IPS DF 4.7 (cell line): ENCODE results near the gene PDE4D.

Source experiments
- DNase-seq: peaks from one replicate; pipeline ENCODE4 v3.0.0-alpha.2; 2013; ENCODE audit warnings: low spot score; ENCODE audit errors: extremely low read depth

Gene PDE4D

DNA sequence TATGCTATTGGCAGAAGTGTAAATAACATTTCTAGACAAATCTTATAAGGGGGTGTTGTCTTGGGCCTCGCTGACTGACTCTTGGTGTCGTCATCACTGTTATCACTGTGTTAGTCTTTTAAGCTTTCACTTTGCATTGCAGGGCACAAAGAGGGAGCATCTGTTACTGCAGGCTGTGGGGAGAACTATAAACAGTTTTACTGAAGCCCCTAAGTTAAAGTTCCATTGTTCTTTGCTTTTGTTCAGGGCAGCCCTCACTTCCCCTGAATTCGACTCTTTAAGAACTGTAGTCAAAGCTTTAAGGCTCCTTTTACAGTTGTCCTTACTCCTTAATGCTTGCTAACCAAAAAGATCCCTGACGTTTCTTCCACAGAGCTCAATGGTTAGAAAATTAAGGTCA, 705.7 kb downstream of the PDE4D start:
- DNase-seq: no peak

GRCh38 chr5:59186623-59187022, 706.9 kb downstream of the PDE4D start:
- DNase-seq: no peak

DNA sequence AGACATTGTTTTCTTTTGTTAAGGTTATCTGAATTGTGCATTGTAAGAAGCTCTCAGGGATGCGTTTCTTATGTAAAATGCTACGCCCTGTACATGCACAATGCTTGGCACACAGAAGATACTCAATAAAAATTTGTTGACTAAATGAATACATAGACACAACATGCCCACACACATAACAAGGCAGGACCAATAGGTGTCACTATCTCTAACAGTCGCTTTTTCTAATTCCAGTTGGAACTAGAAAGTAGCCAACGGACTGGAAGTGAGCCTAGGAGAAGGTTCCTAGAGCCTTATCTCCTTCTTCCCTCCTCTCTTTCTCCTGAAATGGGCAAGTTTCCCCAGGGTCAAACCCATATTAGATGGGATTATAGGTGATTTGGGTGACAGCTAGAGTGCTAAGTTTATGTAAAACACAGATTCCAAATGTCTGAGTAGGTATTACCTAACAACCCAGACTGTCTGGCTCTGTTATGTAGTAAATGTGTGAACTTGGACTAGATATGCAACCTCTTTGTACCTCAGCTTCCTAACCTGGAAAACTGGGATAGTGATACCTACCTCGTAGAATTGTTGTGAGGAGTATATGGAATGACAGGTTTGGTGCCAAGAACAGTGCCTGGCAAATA, 707.7 kb downstream of the PDE4D start:
- no peak for DNase-seq

- DNase-seq: no peak
These were observed 708.8 kb downstream of the PDE4D start for GRCh38 chr5:59184769-59185168.

- no peak for DNase-seq
These were observed 710.8 kb downstream of the PDE4D start for GRCh38 chr5:59182760-59183159.

DNA sequence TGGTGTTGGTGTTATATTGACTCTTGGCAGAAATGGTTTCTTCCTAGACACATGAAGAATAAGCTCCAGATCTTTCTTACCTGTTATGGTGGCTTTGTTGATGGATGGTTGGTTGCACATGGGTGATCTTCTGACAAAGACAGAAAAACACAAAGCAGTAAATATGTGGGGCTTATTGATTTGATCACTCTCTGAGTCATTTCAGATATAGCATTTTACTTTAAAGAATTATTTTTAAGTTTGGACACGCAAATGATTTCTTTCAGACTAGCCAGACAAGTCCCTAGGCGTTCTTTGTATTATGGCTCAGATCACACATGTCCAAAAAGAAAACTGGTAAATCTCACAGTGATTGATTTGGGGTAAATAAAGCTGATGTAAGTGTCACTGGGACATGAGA, 713.0 kb downstream of the PDE4D start:
- DNase-seq: no peak

GRCh38 chr5:59179704-59180103, 713.8 kb downstream of the PDE4D start:
- DNase-seq: no peak

DNA sequence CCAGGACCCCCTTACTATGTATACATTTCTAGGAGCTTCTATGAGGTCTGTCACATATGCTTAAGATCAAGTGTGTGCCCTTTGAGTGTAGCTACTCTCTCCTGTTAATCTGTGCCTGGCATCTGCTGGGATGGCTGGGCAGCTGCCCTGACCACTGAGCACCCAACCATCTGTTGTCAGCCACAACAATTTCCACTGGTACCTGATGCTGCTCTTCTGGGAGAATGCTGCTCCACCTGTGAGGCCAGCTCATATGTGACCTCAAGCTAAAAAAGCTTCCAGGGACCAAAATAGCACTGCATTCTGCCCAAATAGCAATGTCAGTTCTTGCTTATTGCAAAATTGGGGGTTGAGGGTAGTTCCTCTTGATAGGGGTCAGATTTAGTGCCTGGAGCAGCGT, 715.0 kb downstream of the PDE4D start:
- DNase-seq: no peak

- DNase-seq: no peak
These were observed 715.5 kb downstream of the PDE4D start for GRCh38 chr5:59178071-59178470.

GRCh38 chr5:59177644-59178043, 715.9 kb downstream of the PDE4D start:
- DNase-seq: no peak

DNA sequence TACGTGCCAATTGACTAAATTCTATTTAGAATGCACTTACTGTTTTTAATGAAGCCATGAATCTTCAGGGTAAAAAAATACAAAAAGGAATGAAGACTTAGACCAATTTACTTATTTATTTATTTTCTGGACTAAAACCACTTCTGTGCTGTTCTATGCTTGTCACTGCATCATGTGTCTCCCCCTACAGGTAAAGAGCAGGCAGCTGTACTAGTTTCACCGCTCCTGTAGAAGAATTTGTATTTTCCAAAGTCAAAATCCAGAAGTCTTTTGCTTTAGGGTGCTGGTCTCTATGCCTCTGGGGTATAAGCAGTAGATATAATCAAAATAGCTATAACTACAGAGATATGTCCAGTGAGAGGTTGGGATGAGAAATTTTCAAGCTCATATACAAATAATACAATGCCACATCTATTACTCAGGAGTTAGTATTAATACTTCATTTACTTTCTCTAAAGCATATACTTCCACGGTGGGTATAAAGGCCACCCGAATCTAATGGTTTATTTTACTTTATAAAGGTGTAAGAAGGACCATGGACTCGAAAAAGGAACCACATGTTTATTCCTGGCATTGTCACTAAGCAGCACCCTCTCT, 719.2 kb downstream of the PDE4D start:
- no peak for DNase-seq

DNA sequence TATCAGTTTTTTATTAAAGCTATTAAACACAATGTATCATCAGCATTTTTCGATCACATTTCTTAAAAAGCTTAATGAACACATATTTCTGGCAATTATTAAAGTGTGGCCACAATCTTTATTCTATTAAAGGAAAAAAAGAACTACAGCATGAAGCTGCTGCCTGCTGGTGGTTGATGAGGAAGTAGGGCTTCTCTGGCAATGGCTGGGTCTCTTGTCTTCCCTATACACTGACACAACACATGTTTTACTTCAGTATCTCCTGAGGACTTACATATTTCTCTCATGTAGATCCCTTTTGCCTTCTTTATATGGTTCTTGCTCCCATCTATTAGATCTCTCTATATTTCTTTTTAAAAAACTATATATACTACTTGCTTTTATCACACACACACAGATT, 719.9 kb downstream of the PDE4D start:
- no peak for DNase-seq

DNA sequence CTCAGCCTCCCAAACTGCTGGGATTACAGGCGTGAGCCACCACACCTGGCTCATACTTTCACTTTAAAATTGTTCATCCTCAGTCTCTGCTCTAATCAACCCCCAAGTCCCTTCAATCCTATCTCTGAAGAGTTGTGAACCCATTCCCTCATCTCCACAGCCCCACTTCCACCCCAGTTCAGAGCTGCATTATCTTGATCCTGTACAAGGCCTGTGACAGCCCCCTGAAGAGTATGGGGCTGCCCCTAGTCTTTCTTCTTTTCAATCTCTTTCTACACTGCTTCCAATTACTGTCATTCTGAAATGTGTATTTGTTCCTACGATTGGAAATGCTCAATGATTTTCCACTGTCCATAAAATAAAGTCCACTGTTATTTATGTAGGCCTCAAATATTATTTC, 722.4 kb downstream of the PDE4D start:
- no peak for DNase-seq

GRCh38 chr5:59169768-59170150, 723.8 kb downstream of the PDE4D start:
- no peak for DNase-seq

DNA sequence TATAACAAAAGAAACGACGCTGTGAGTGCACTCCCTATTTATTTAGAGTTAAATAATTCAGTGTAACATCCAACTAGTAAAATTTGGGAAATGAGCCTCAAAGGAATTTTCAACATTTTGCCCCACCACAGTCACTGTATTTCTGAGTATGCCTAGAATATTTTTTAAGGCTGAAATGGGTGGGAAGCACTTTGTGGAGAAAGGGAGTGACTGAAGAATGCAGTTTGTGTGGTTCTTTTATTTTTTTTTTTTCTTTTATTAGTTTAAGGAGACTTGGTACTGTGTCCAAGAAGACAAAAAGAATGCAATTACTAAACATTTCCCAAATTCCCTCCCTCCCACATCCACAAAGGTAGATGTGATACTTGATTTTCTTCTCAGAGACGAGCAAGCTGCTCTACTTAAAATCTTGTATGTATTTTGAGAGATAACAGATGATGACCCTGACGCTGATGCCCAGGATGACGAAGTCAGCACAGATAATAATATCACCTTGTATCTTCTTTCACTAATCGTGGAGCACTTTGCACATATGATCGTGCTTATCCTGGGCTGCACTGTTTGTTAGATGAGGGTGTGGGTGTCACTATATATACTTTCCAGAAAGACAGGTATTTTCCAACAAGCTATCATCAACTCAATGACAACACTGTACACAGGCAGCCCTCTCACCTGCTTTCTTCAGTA, 724.3 kb downstream of the PDE4D start:
- DNase-seq: no peak

GRCh38 chr5:59168067-59168466, 725.5 kb downstream of the PDE4D start:
- no peak for DNase-seq

DNA sequence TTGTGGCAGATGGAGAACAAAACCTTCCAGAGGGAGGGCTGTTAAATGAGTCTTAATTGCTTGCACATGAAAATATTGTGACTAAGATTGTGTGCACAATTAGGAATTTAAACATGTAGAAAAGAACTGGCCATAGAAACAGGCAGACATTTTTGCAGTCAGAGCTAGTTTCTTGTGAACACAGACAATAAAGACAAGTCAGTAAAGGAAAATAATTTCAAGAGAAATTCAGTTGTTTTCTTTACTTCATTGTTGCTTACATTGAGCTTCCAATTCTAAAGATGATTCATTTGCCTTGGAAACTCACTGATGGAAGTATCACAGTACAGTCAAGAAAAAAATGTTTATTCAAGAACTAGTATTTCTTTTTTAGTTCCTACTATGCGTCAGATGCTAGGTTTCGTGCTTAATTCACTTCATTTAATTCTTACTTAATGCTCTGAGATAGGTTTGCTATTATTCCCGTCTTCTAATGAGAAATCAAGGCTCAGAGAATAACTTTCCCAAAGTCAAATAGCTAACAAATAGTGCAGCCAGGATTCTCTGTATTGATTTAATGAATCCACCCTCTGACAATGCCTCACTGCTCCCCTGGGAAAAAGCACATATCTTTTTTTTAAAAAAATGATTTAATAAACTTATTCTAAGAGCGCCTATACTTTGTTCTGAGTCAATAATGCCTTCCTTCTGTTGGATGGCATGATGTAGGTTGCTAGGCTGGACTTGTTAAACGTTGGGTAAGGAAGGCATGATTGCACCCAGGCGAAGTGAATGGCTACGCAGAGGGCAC, 729.3 kb downstream of the PDE4D start:
- DNase-seq: no peak

GRCh38 chr5:59161221-59162105, 732.1 kb downstream of the PDE4D start:
- DNase-seq: no peak

GRCh38 chr5:59158637-59159391, 734.7 kb downstream of the PDE4D start:
- DNase-seq: no peak

- no peak for DNase-seq
These were observed 735.4 kb downstream of the PDE4D start for GRCh38 chr5:59158165-59158564.
